Left lung (tissue), 10 donors: ENCODE data around the gene HAS3. TPM values are rescaled to one million over a fixed set of nuclear protein-coding genes. Genes with fewer than 3 reads are reported as not detected.
A peak's percentile ranks its signal among the peaks of the same experiment; 100 is the strongest.
"Not testable (repeated sequence)": the region's sequence is repeated elsewhere in the genome, so short reads cannot be mapped to it uniquely, and the experiment has no call there.

Source experiments
- ATAC-seq: fragments of 200-7000 bp; cut with Tn5 transposase; one replicate; pipeline ENCODE4 v1.9.1; 2020; ENCODE audit warnings: moderate library complexity
- DNase-seq, 4 donors: peaks; one replicate each; pipeline ENCODE4 v3.0.0-alpha.2; 2013 to 2020
- H3K27ac ChIP-seq, 2 donors: fragments of 200-600 bp; sonication (generic) in 1 of 2; one replicate each; pipeline versions ENCODE4 v1.5.0 to v1.8.0; 2020 to 2021
- H3K27me3 ChIP-seq, 2 donors: fragments of 200-600 bp; sonication (generic) in 1 of 2; one replicate each; pipeline versions ENCODE4 v1.5.0 to v1.8.0; 2020 to 2021
- H3K36me3 ChIP-seq, 2 donors: fragments of 200-600 bp; sonication (generic) in 1 of 2; one replicate each; pipeline versions ENCODE4 v1.5.0 to v1.8.0; 2020 to 2021
- H3K4me1 ChIP-seq, 2 donors: fragments of 200-600 bp; one replicate each; pipeline ENCODE4 v1.8.0; 2021
- H3K4me3 ChIP-seq, 2 donors: fragments of 200-600 bp; sonication (generic) in 1 of 2; one replicate each; pipeline versions ENCODE4 v1.5.0 to v1.8.0; 2020 to 2021; ENCODE audit warnings: mild to moderate bottlenecking in 1 of 2
- H3K9me3 ChIP-seq, 2 donors: fragments of 200-600 bp; sonication (generic) in 1 of 2; one replicate each; pipeline versions ENCODE4 v1.5.0 to v1.8.0; 2020 to 2021
- intact Hi-C, 2 donors: fragments of 100-400 bp; cut with DNase I; formaldehyde crosslinking; loops; one replicate each; pipeline versions ENCODE4 v1.11.2 to v1.14.2; 2022
- polyA plus RNA-seq, 6 donors: library from polyadenylated mRNA; unstranded; fragments of 120-200 nt; gene quantifications; one replicate each; pipeline ENCODE4 v1.2.1, GENCODE V29; 2013; ENCODE audit not compliant: insufficient read length in 6 of 6
- total RNA-seq, 2 donors: library from RNA; stranded (reverse); fragmentation: NEBNext Ultra II Directional; extraction: Animal tissue kit (Norgen Biotek cat#: 25700); gene quantifications; one replicate each; pipeline ENCODE4 v1.2.1, GENCODE V29; 2021
- TF ChIP-seq, protein P1 (sequence below), 2 donors: fragments of 200-600 bp; sonication (generic) in 1 of 2; IDR thresholded peaks; one replicate each; pipeline versions ENCODE4 v1.5.0 to v1.8.0; 2021; ENCODE audit warnings: antibody characterized with exemption in 2 of 2
- donor health status: DM: no; HTN: yes; CAD: no.
- donor health status: DM: no; HTN: no; CAD: no.

HAS3 gene
- total and polyA plus RNA-seq, 8 donors, result 13.3 to 202 (median 158) TPM

- Histone ChIP-seq H3K4me1 (peaks cover 4 to 38% of the 10 kb centered on the region in 2 donors), H3K27ac (peak within 1 kb of the TSS; percentile 88 to 90), H3K27me3 (no peaks in the 10 kb centered on the region), H3K4me3 (peak within 1 kb of the TSS; percentile 81 to 87), H3K9me3 (no peaks in the 10 kb centered on the region), H3K36me3 (peaks cover 0 to 16% of the 10 kb centered on the region in 2 donors)
- DNase-seq (peak; percentile 79 to 97 (median 88)), ATAC-seq (peak; percentile 92)
- intact Hi-C loops, result no loop called here
- TF ChIP-seq, protein P1, sequence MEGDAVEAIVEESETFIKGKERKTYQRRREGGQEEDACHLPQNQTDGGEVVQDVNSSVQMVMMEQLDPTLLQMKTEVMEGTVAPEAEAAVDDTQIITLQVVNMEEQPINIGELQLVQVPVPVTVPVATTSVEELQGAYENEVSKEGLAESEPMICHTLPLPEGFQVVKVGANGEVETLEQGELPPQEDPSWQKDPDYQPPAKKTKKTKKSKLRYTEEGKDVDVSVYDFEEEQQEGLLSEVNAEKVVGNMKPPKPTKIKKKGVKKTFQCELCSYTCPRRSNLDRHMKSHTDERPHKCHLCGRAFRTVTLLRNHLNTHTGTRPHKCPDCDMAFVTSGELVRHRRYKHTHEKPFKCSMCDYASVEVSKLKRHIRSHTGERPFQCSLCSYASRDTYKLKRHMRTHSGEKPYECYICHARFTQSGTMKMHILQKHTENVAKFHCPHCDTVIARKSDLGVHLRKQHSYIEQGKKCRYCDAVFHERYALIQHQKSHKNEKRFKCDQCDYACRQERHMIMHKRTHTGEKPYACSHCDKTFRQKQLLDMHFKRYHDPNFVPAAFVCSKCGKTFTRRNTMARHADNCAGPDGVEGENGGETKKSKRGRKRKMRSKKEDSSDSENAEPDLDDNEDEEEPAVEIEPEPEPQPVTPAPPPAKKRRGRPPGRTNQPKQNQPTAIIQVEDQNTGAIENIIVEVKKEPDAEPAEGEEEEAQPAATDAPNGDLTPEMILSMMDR (IDR thresholded peaks at IDR 0.05), result no peak
These were observed 27.2 kb downstream of the HAS3 start, which contains the start of the genes CHTF8 and UTP4 for GRCh38 chr16:69132424-69133252. TSS of gene CHTF8 (minus strand) at chr16:69132588. CDS start at chr16:69121458, 11,130 bp downstream. TSS of gene UTP4 (plus strand) at chr16:69132649. CDS start at chr16:69133460, 811 bp downstream.

- peak overlapping the region; percentile 81 to 87 for H3K4me3 ChIP-seq
- no peaks in the 10 kb centered on the region for H3K9me3 ChIP-seq
- peaks cover 0 to 24% of the 10 kb centered on the region in 2 donors for H3K36me3 ChIP-seq
- ATAC-seq (no peak), DNase-seq (no peak)
- peaks cover 4 to 38% of the 10 kb centered on the region in 2 donors for H3K4me1 ChIP-seq
- no peaks in the 10 kb centered on the region for H3K27me3 ChIP-seq
- TF ChIP-seq, protein P1 (IDR thresholded peaks at IDR 0.05), result no peak
- intact Hi-C loops, result no loop called here
- H3K27ac ChIP-seq, result no peak overlapping the region
These were observed 28.0 kb downstream of the HAS3 start for GRCh38 chr16:69133373-69133954.

GRCh38 chr16:69138608-69139007 lies 33.2 kb downstream of the HAS3 start:
- no peak overlapping the region for H3K4me3 ChIP-seq
- no peak for DNase-seq
- TF ChIP-seq, protein P1 (IDR thresholded peaks at IDR 0.05), result no peak
- no peaks in the 10 kb centered on the region for H3K27me3 ChIP-seq
- ATAC-seq, result no peak
- no peak overlapping the region for H3K27ac ChIP-seq
- H3K36me3 ChIP-seq, result peaks cover 0 to 66% of the 10 kb centered on the region in 2 donors
- intact Hi-C loops, result no loop called here
- H3K4me1 ChIP-seq, result peaks cover 0 to 12% of the 10 kb centered on the region in 2 donors
- H3K9me3 ChIP-seq, result no peaks in the 10 kb centered on the region

DNA sequence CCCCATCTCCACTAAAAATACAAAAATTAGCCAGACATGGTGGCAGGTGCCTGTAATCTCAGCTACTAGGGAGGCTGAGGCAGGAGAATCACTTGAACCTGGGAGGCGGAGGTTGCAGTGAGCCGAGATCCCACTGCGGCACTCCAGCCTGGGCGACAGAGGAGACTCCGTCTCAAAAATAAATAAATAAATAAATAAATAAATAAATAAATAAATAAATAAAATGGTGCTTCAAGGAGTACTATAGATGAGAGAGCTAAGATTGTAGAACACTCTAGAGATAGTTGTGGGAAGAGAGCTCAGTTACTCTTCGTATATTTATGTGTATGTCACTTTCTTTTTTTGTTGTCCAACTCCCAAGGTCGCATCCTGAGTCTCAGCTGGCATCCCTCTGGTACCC lies 34.0 kb downstream of the HAS3 start:
- H3K4me3 ChIP-seq, DNase-seq, H3K9me3 ChIP-seq, intact Hi-C loops, H3K4me1 ChIP-seq, ATAC-seq, H3K27me3 ChIP-seq, H3K27ac ChIP-seq: not testable (repeated sequence)
- H3K36me3 ChIP-seq, result peaks cover 0 to 75% of the 10 kb centered on the region in 2 donors

GRCh38 chr16:69141014-69141413 lies 35.6 kb downstream of the HAS3 start:
- DNase-seq, result no peak
- no peak overlapping the region for H3K27ac ChIP-seq
- TF ChIP-seq, protein P1 (IDR thresholded peaks at IDR 0.05), result no peak
- no peaks in the 10 kb centered on the region for H3K27me3 ChIP-seq
- no peak for ATAC-seq
- intact Hi-C loops, result no loop called here
- H3K4me1 ChIP-seq, result no peaks in the 10 kb centered on the region
- peaks cover 0 to 90% of the 10 kb centered on the region in 2 donors for H3K36me3 ChIP-seq
- H3K4me3 ChIP-seq, result no peak overlapping the region
- H3K9me3 ChIP-seq, result no peaks in the 10 kb centered on the region
